ENCODE measurements around the gene PLEK. TPM values are rescaled to one million over a fixed set of nuclear protein-coding genes. Genes with fewer than 3 reads are reported as not detected.

The PLEK gene
- total RNA-seq, 1 donor = 0.36 TPM

DNA sequence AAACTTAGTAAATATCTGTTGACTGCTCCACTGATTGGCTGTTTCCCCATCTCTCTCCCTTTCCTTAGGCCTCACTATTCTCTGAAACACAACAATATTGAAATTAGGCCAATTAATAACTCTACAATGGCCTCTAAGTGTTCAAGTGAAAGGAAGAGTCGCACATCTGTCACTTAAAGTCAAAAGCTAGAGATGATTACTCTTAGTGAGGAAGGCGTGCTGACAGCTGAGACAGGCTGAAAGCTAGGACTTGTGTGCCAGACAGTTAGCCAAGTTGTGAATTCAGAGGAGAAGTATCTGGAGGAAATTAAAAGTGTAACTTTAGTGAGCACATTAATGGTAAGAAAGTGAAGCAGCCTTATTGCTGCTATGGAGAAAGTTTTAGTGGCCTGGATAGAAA, 48.4 kb downstream of the PLEK start:
- Histone ChIP-seq H3K27ac (ENCODE audit: low read depth, low read length) (no peak overlapping the region), H3K4me3 (ENCODE audit: insufficient read depth, low read length) (no peak overlapping the region), H4K20me1 (ENCODE audit: insufficient read depth, low read length) (no peaks in the 10 kb centered on the region), H3K79me2 (ENCODE audit: insufficient read depth, low read length) (no peaks in the 10 kb centered on the region), H3K9me3 (ENCODE audit: low read depth, low read length) (no peaks in the 10 kb centered on the region), H3K27me3 (ENCODE audit: insufficient read depth, low read length) (no peaks in the 10 kb centered on the region), H3K4me1 (ENCODE audit: insufficient read depth, low read length) (no peaks in the 10 kb centered on the region), H2AFZ (ENCODE audit: low read length) (no peak overlapping the region), H3K4me2 (ENCODE audit: insufficient read depth, low read length) (no peak overlapping the region), H3K36me3 (ENCODE audit: insufficient read depth, low read length) (no peaks in the 10 kb centered on the region)
- DNase-seq (ENCODE audit: insufficient read length, low spot score, missing footprints) = no peak
- TF ChIP-seq, protein P1, sequence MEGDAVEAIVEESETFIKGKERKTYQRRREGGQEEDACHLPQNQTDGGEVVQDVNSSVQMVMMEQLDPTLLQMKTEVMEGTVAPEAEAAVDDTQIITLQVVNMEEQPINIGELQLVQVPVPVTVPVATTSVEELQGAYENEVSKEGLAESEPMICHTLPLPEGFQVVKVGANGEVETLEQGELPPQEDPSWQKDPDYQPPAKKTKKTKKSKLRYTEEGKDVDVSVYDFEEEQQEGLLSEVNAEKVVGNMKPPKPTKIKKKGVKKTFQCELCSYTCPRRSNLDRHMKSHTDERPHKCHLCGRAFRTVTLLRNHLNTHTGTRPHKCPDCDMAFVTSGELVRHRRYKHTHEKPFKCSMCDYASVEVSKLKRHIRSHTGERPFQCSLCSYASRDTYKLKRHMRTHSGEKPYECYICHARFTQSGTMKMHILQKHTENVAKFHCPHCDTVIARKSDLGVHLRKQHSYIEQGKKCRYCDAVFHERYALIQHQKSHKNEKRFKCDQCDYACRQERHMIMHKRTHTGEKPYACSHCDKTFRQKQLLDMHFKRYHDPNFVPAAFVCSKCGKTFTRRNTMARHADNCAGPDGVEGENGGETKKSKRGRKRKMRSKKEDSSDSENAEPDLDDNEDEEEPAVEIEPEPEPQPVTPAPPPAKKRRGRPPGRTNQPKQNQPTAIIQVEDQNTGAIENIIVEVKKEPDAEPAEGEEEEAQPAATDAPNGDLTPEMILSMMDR (IDR thresholded peaks at IDR 0.05; ENCODE audit: extremely low read depth, low read depth, low read length) = no peak

DNA sequence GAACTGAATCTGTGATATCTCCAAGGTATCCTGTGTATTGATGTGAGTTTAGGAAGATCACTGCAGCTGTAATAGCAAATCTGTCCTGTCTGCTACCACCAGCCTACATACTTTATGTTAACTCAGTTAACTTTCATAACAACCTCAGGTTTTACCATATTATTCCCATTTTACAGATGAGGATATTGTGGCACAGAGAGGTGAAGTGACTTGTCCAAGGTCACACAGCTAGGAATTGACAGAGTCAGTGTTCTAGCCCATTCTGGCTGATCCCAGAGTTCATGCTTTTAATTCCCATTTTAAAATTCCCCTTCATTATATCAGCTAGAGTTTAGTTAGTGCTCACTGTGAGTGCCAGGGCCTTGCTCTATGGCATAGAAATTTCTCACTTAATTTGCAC, 49.4 kb downstream of the PLEK start:
- no peak overlapping the region for H3K4me2 ChIP-seq (ENCODE audit: insufficient read depth, low read length)
- no peaks in the 10 kb centered on the region for H3K27me3 ChIP-seq (ENCODE audit: insufficient read depth, low read length)
- TF ChIP-seq, protein P1 (IDR thresholded peaks at IDR 0.05; ENCODE audit: extremely low read depth, low read depth, low read length) = no peak
- no peak for DNase-seq (ENCODE audit: insufficient read length, low spot score, missing footprints)
- no peaks in the 10 kb centered on the region for H3K9me3 ChIP-seq (ENCODE audit: low read depth, low read length)
- no peaks in the 10 kb centered on the region for H4K20me1 ChIP-seq (ENCODE audit: insufficient read depth, low read length)
- no peak overlapping the region for H3K4me3 ChIP-seq (ENCODE audit: insufficient read depth, low read length)
- H2AFZ ChIP-seq (ENCODE audit: low read length) = no peak overlapping the region
- no peaks in the 10 kb centered on the region for H3K36me3 ChIP-seq (ENCODE audit: insufficient read depth, low read length)
- H3K79me2 ChIP-seq (ENCODE audit: insufficient read depth, low read length) = no peaks in the 10 kb centered on the region
- H3K27ac ChIP-seq (ENCODE audit: low read depth, low read length) = no peak overlapping the region
- no peaks in the 10 kb centered on the region for H3K4me1 ChIP-seq (ENCODE audit: insufficient read depth, low read length)

DNA sequence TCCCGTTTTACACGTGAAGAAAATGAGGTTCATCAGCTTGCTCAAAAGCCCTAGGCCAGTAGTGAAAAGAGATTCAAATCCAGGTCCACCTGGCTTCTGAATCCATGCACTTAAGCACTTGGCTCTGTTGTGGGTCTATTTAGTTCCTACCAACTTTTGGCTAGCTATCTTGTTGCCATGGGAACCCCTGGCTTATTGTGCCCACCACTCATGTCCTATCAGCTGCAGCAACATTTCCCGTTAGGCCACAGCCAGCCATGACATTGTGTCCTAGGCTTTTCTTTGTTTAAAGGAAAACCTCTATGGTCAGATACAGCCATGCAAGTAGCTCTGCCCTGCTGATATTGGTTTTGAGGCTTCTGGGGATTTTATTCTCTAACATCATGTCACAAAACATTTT, 49.8 kb downstream of the PLEK start:
- TF ChIP-seq, protein P1 (IDR thresholded peaks at IDR 0.05; ENCODE audit: extremely low read depth, low read depth, low read length) = no peak
- Histone ChIP-seq H2AFZ (ENCODE audit: low read length) (no peak overlapping the region), H3K4me2 (ENCODE audit: insufficient read depth, low read length) (no peak overlapping the region), H3K79me2 (ENCODE audit: insufficient read depth, low read length) (no peaks in the 10 kb centered on the region), H4K20me1 (ENCODE audit: insufficient read depth, low read length) (no peaks in the 10 kb centered on the region), H3K4me1 (ENCODE audit: insufficient read depth, low read length) (no peaks in the 10 kb centered on the region), H3K36me3 (ENCODE audit: insufficient read depth, low read length) (no peaks in the 10 kb centered on the region), H3K4me3 (ENCODE audit: insufficient read depth, low read length) (no peak overlapping the region), H3K9me3 (ENCODE audit: low read depth, low read length) (no peaks in the 10 kb centered on the region), H3K27ac (ENCODE audit: low read depth, low read length) (no peak overlapping the region), H3K27me3 (ENCODE audit: insufficient read depth, low read length) (no peaks in the 10 kb centered on the region)
- DNase-seq (ENCODE audit: insufficient read length, low spot score, missing footprints) = no peak

DNA sequence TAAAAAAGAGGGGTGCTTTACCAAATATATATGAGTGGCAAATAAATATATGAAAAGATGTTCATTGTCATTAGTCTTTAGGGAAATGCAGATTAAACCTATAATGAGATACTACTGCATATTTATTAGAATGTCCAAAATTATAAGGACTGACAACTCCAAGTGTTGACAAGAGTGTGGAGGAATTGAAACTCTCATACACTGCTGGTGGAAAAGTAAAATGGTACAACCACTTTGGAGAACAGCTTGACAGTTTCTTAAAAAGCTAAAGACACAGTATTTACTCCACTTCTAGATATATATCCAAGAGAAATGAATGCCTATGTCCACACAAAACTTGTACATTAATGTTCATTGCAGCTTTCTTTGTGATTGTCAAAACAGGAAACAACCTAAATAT, 50.4 kb downstream of the PLEK start:
- Histone ChIP-seq H2AFZ (ENCODE audit: low read length) (no peak overlapping the region), H3K4me1 (ENCODE audit: insufficient read depth, low read length) (no peaks in the 10 kb centered on the region), H3K9me3 (ENCODE audit: low read depth, low read length) (no peaks in the 10 kb centered on the region), H4K20me1 (ENCODE audit: insufficient read depth, low read length) (no peaks in the 10 kb centered on the region), H3K4me2 (ENCODE audit: insufficient read depth, low read length) (no peak overlapping the region), H3K36me3 (ENCODE audit: insufficient read depth, low read length) (no peaks in the 10 kb centered on the region), H3K27ac (ENCODE audit: low read depth, low read length) (no peak overlapping the region), H3K27me3 (ENCODE audit: insufficient read depth, low read length) (no peaks in the 10 kb centered on the region), H3K4me3 (ENCODE audit: insufficient read depth, low read length) (no peak overlapping the region), H3K79me2 (ENCODE audit: insufficient read depth, low read length) (no peaks in the 10 kb centered on the region)
- TF ChIP-seq, protein P1 (IDR thresholded peaks at IDR 0.05; ENCODE audit: extremely low read depth, low read depth, low read length) = no peak
- no peak for DNase-seq (ENCODE audit: insufficient read length, low spot score, missing footprints)
